PC-3 (cell line): ENCODE data around the gene PLIN4. TPM values are rescaled to one million over a fixed set of nuclear protein-coding genes. Genes with fewer than 3 reads are reported as not detected.

Experiments used
- ATAC-seq: fragments of 200-7000 bp; cut with Tn5 transposase; 2 replicates; pipeline ENCODE4 v1.9.1; 2020; ENCODE audit warnings: mild to moderate bottlenecking, moderate library complexity
- Bru-seq: library from RNA; stranded (reverse); fragments of 400-500 nt; gene quantifications from one replicate; lab custom pipeline; 2021; lab: Mats Ljungman, UMichigan
- BruChase-seq, 2 experiments: library from RNA; stranded (reverse); fragments of 400-500 nt; gene quantifications; one replicate each; lab custom pipeline; 2021; lab: Mats Ljungman, UMichigan
- BruUV-seq: library from RNA; stranded (reverse); fragments of 400-500 nt; replicated peaks from 2 replicates; lab custom pipeline; 2021; lab: Mats Ljungman, UMichigan
- CTCF ChIA-PET: fragments of 300-600 bp; sonication (Branson Sonifier 250); formaldehyde crosslinking; loops from one replicate; lab custom pipeline; 2022; ENCODE audit warnings: antibody characterized with exemption; lab: Charles Lee
- POLR2A ChIA-PET: fragments of 300-600 bp; sonication (Branson Sonifier 250); formaldehyde crosslinking; loops from one replicate; lab custom pipeline; 2022; ENCODE audit warnings: antibody characterized with exemption; ENCODE audit not compliant: unreplicated experiment; lab: Charles Lee
- DNase-seq: peaks from one replicate; pipeline ENCODE4 v3.0.0-alpha.2; 2015
- H2AFZ ChIP-seq: fragments of 300-600 bp; sonication (generic); 2 replicates; pipeline ENCODE4 v1.6.0; 2016; ENCODE audit warnings: antibody characterized with exemption, low read length
- H3F3A ChIP-seq: fragments of 300-600 bp; sonication (generic); one replicate; pipeline ENCODE4 v1.6.0; 2017; ENCODE audit warnings: antibody characterized with exemption, low read length, control low read depth, mild to moderate bottlenecking; ENCODE audit not compliant: unreplicated experiment
- H3K27ac ChIP-seq: fragments of 300-600 bp; sonication (generic); 2 replicates; pipeline ENCODE4 v1.5.1; 2016; ENCODE audit warnings: mild to moderate bottlenecking, low read length
- H3K27me3 ChIP-seq: fragments of 300-600 bp; sonication (generic); 2 replicates; pipeline ENCODE4 v1.6.1; 2016; ENCODE audit warnings: low read length, mixed read lengths
- H3K36me3 ChIP-seq: fragments of 300-600 bp; sonication (generic); 2 replicates; pipeline ENCODE4 v1.6.1; 2016; ENCODE audit warnings: low read depth, mixed run types, low read length, mixed read lengths
- H3K4me1 ChIP-seq: fragments of 300-600 bp; sonication (generic); 2 replicates; pipeline ENCODE4 v1.5.1; 2016; ENCODE audit warnings: low read length; ENCODE audit not compliant: insufficient read depth
- H3K4me2 ChIP-seq: fragments of 300-600 bp; sonication (generic); 2 replicates; pipeline ENCODE4 v1.6.0; 2016; ENCODE audit warnings: low read length
- H3K4me3 ChIP-seq: fragments of 300-600 bp; sonication (generic); 2 replicates; pipeline ENCODE4 v1.5.1; 2016; ENCODE audit warnings: mild to moderate bottlenecking, low read length, mixed read lengths
- H3K79me2 ChIP-seq: fragments of 300-600 bp; sonication (generic); 2 replicates; pipeline ENCODE4 v1.6.1; 2017; ENCODE audit warnings: low read length, mixed read lengths
- H3K9ac ChIP-seq: fragments of 300-600 bp; sonication (generic); 2 replicates; pipeline ENCODE4 v1.6.0; 2016; ENCODE audit warnings: mild to moderate bottlenecking, low read length
- H3K9me2 ChIP-seq: fragments of 300-600 bp; sonication (generic); replicated peaks from 2 replicates; pipeline ENCODE4 v1.6.1; 2016; ENCODE audit warnings: mixed run types, low read length, mixed read lengths
- H3K9me3 ChIP-seq: fragments of 300-600 bp; sonication (generic); 2 replicates; pipeline ENCODE4 v1.6.1; 2016; ENCODE audit warnings: low read length, mixed read lengths
- H4K20me1 ChIP-seq: fragments of 300-600 bp; sonication (generic); 2 replicates; pipeline ENCODE4 v1.6.1; 2016; ENCODE audit warnings: low read length, mixed read lengths
- EZH2 ChIP-seq: fragments of 300-600 bp; sonication (generic); IDR thresholded peaks from one replicate; pipeline ENCODE4 v1.6.1; 2017; ENCODE audit warnings: antibody characterized with exemption, mild to moderate bottlenecking, low read length; ENCODE audit not compliant: unreplicated experiment
- EZH2phosphoT487 ChIP-seq: fragments of 300-600 bp; sonication (generic); IDR thresholded peaks from 2 replicates; pipeline ENCODE4 v1.6.1; 2018; ENCODE audit warnings: mild to moderate bottlenecking, antibody characterized with exemption, low read length, borderline replicate concordance
- intact Hi-C: fragments of 100-400 bp; cut with micrococcal nuclease; formaldehyde crosslinking; loops from 2 replicates; pipeline ENCODE4 v1.9.0; 2023
- long read RNA-seq: library from polyadenylated mRNA; unstranded; transcript quantifications from one replicate; pipeline ENCODE4 v2.0.0, GENCODE V29; 2021; ENCODE audit not compliant: unreplicated experiment
- total RNA-seq: library from RNA; depleted of rRNA; stranded (reverse); fragments of >200 nt; gene quantifications from 2 replicates; pipeline ENCODE4 v1.2.3, GENCODE V29; 2014; rRNA removed
- TF ChIP-seq, protein P1 (sequence below): fragments of 300-600 bp; sonication (generic); conservative IDR thresholded peaks from 2 replicates; pipeline ENCODE4 v1.5.1; 2017; ENCODE audit warnings: antibody characterized with exemption, low read depth, mild to moderate bottlenecking, low read length

The PLIN4 gene, protein sequence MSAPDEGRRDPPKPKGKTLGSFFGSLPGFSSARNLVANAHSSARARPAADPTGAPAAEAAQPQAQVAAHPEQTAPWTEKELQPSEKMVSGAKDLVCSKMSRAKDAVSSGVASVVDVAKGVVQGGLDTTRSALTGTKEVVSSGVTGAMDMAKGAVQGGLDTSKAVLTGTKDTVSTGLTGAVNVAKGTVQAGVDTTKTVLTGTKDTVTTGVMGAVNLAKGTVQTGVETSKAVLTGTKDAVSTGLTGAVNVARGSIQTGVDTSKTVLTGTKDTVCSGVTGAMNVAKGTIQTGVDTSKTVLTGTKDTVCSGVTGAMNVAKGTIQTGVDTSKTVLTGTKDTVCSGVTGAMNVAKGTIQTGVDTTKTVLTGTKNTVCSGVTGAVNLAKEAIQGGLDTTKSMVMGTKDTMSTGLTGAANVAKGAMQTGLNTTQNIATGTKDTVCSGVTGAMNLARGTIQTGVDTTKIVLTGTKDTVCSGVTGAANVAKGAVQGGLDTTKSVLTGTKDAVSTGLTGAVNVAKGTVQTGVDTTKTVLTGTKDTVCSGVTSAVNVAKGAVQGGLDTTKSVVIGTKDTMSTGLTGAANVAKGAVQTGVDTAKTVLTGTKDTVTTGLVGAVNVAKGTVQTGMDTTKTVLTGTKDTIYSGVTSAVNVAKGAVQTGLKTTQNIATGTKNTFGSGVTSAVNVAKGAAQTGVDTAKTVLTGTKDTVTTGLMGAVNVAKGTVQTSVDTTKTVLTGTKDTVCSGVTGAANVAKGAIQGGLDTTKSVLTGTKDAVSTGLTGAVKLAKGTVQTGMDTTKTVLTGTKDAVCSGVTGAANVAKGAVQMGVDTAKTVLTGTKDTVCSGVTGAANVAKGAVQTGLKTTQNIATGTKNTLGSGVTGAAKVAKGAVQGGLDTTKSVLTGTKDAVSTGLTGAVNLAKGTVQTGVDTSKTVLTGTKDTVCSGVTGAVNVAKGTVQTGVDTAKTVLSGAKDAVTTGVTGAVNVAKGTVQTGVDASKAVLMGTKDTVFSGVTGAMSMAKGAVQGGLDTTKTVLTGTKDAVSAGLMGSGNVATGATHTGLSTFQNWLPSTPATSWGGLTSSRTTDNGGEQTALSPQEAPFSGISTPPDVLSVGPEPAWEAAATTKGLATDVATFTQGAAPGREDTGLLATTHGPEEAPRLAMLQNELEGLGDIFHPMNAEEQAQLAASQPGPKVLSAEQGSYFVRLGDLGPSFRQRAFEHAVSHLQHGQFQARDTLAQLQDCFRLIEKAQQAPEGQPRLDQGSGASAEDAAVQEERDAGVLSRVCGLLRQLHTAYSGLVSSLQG (N-terminal part only)
- total RNA-seq (9.1 and 9.8 TPM in 2 replicates), Bru-seq, nascent RNA (percentile 61 among the genes with signal in this experiment), BruChase-seq, experiment 1, labeled RNA remaining after a 6-hour chase (percentile 71 among the genes with signal in this experiment), BruChase-seq, experiment 2, labeled RNA remaining after a 2-hour chase (percentile 69 among the genes with signal in this experiment)
- long read RNA-seq, partial matches to known transcripts: 19 of 98 reads
- long read RNA-seq, other reads (novel, unspliced or antisense): 79 of 98 reads

DNA sequence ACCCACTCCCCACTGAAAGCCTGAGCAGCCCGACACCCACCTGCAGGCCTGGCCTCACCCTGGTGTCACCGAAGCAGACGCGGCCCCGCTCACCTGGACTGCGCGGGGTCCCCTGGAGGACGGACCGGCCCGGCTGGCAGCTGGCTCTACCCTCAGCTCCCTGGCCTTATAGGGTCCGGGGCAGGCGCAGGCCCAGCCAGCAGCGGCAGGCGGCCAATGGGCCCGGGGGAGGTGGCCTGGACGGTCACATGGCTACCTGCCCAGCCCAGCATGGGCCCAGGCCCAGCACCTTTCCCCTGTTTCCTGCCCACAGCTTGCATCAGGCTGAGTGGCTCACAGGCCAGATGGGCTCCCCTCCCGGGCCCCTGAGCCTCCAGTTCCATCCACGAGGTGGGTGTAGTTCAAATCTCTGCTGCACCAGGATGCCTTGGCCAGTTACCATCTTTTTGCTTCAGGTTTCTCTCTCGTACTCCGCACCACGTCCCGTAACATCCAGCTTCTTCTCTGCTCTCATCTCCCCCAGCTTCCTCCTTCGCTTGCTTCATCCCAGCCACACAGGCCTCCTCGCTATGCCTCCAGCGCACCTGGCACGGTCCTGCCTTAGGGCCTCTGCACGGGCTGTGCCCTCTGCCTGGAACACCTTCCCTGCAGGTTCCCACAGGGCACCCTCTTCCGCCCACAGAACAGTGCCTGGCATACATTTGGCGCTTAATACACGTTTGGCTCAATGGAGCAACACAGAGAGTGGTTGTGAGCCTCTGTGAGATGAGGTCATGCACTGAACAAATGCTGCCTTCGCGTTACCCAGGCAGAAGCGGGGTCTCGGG lies at the start of gene PLIN4:
TSS of gene PLIN4 (minus strand) at position 142 of the 827 bp plus-strand sequence. CDS start 214 bp downstream, outside the sequence.
- DNase-seq (peak; percentile 89), ATAC-seq (peak; percentile 92)
- Histone ChIP-seq H3K36me3 (no peaks in the 10 kb centered on the region), H3K4me3 (peak within 1 kb of the TSS; percentile 49; the same call in 1 of the 2 replicates), H3K27ac (peak within 1 kb of the TSS; percentile 62), H3K27me3 (no peaks in the 10 kb centered on the region), H4K20me1 (no peaks in the 10 kb centered on the region), H3F3A (no peaks in the 10 kb centered on the region), H3K79me2 (no peaks in the 10 kb centered on the region), H3K9ac (peak within 1 kb of the TSS; percentile 46), H2AFZ (peak within 1 kb of the TSS; percentile 67), H3K4me1 (peaks cover 25% of the 10 kb centered on the region), H3K9me2 (no peaks in the 10 kb centered on the region), H3K9me3 (no peaks in the 10 kb centered on the region), H3K4me2 (peak within 1 kb of the TSS; percentile 65)
- TF ChIP-seq, protein P1, sequence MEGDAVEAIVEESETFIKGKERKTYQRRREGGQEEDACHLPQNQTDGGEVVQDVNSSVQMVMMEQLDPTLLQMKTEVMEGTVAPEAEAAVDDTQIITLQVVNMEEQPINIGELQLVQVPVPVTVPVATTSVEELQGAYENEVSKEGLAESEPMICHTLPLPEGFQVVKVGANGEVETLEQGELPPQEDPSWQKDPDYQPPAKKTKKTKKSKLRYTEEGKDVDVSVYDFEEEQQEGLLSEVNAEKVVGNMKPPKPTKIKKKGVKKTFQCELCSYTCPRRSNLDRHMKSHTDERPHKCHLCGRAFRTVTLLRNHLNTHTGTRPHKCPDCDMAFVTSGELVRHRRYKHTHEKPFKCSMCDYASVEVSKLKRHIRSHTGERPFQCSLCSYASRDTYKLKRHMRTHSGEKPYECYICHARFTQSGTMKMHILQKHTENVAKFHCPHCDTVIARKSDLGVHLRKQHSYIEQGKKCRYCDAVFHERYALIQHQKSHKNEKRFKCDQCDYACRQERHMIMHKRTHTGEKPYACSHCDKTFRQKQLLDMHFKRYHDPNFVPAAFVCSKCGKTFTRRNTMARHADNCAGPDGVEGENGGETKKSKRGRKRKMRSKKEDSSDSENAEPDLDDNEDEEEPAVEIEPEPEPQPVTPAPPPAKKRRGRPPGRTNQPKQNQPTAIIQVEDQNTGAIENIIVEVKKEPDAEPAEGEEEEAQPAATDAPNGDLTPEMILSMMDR: no peak
- TF ChIP-seq EZH2: no peak
- no peak for TF ChIP-seq EZH2phosphoT487
- intact Hi-C loops: loop anchor here (5.0 kb wide), 1 partner anchor 46 kb away; the partner anchor contains the start of gene HDGFL2
- POLR2A ChIA-PET: interaction anchor here (1.3 kb wide), 1 partner anchor 47 kb away, joined by 4 read pairs; the partner anchor contains the start of gene HDGFL2
- TSS peak; percentile 88 for BruUV-seq
- CTCF ChIA-PET: interaction anchor here (0.6 kb wide), 1 partner anchor 36 kb away, joined by 8 read pairs; no protein-coding TSS in a partner anchor

DNA sequence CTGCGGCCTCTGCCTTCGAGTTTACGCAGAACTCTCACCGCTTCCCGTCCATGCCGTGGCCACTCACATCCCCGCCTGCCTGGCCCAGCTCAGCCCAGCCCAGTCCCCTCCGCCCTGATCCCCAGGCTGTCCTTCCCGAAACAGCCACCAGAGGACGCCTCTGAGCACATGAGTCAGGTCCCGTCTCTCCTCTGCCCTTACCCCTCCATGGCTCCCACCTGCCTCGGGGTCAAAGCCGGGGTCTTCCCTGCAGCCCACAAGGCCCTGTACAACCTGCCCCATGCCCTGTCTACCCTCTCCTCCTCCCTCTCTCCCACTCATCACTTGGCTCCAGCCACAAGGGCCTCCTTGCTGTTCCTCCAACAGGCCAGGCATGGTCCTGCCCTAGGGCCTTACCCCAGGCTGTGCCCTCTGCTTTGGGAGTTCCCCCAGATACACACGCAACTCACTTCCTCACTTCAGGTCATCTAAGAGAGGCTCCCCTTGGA lies 49.3 kb upstream of the PLIN4 start:
- ChIA-PET CTCF (interaction anchor here (0.5 to 1.1 kb wide), 5 partner anchors 11 to 96 kb away, joined by 3 to 15 read pairs (median 4); no protein-coding TSS in a partner anchor), POLR2A (no interaction called here)
- no peaks in the 10 kb centered on the region for H3F3A ChIP-seq
- TF ChIP-seq, protein P1: peak; percentile 97
- TF ChIP-seq EZH2 (no peak), EZH2phosphoT487 (no peak)
- H2AFZ ChIP-seq: 0 out of 2 replicates have a peak overlapping the region, but pooled peaks have one; percentile 44
- no peaks in the 10 kb centered on the region for H3K27me3 ChIP-seq
- intact Hi-C loops: no loop called here
- peak overlapping the region; percentile 7; the same call in 1 of the 2 replicates for H3K4me2 ChIP-seq
- H3K4me1 ChIP-seq: 0 out of 2 replicates have a peak, but pooled peaks cover 4% of the 10 kb centered on the region
- H3K9me2 ChIP-seq: no peaks in the 10 kb centered on the region
- H3K79me2 ChIP-seq: no peaks in the 10 kb centered on the region
- DNase-seq (peak; percentile 83), ATAC-seq (peak; percentile 94)
- BruUV-seq: no TSS peak
- no peak overlapping the region for H3K4me3 ChIP-seq
- no peaks in the 10 kb centered on the region for H3K9me3 ChIP-seq
- no peaks in the 10 kb centered on the region for H4K20me1 ChIP-seq
- H3K27ac ChIP-seq: no peak overlapping the region
- no peak overlapping the region for H3K9ac ChIP-seq
- no peaks in the 10 kb centered on the region for H3K36me3 ChIP-seq
